C4-2B (cell line): Measurements from ENCODE around the gene DSG2.

Experiments
- ZFX ChIP-seq: fragments of 450-650 bp; IDR thresholded peaks from 2 replicates; pipeline ENCODE4 v1.6.1; 2017
- TF ChIP-seq, protein P1 (sequence below): fragments of 450-650 bp; conservative IDR thresholded peaks from 2 replicates; pipeline ENCODE4 v1.5.1; 2017; ENCODE audit warnings: mild to moderate bottlenecking

DNA sequence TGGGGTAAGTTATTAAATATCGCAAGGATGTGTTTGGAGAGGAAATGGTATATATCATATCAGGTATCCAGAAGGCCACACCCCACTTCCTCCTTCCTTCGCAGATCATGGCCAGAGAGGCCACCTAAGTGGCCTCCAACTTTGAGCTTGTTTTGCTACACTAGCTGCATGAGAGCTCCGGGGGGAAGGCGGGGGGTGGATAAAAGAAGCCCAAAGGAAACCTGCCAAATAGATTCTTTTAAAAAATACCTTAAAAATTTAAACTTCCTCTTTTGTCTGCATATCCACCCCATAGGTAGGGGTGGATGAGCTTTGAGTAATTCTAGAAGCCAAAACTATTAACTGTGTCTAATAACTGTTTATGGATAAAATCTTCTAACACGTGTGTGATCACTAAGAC lies 88.0 kb downstream of the DSG2 start:
- TF ChIP-seq, protein P1, sequence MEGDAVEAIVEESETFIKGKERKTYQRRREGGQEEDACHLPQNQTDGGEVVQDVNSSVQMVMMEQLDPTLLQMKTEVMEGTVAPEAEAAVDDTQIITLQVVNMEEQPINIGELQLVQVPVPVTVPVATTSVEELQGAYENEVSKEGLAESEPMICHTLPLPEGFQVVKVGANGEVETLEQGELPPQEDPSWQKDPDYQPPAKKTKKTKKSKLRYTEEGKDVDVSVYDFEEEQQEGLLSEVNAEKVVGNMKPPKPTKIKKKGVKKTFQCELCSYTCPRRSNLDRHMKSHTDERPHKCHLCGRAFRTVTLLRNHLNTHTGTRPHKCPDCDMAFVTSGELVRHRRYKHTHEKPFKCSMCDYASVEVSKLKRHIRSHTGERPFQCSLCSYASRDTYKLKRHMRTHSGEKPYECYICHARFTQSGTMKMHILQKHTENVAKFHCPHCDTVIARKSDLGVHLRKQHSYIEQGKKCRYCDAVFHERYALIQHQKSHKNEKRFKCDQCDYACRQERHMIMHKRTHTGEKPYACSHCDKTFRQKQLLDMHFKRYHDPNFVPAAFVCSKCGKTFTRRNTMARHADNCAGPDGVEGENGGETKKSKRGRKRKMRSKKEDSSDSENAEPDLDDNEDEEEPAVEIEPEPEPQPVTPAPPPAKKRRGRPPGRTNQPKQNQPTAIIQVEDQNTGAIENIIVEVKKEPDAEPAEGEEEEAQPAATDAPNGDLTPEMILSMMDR = no peak
- no peak for TF ChIP-seq ZFX
